Fibroblast of lung (primary cell): ENCODE data around the gene ADARB1.

Source experiments
- EZH2 ChIP-seq: IDR thresholded peaks from 2 replicates; pipeline ENCODE4 v1.5.1; 2012; ENCODE audit warnings: low read length, control low read depth, mild to moderate bottlenecking; ENCODE audit errors: missing control alignments
- TF ChIP-seq, protein P1 (sequence below), 2 donors: IDR thresholded peaks in 1 of 2; conservative IDR thresholded peaks in 1 of 2; 1 replicate in 1 of 2; 2 replicates in 1 of 2; pipeline ENCODE4 v1.5.1; 2011 to 2012; ENCODE audit warnings: low read length in 2 of 2, control low read depth in 1 of 2, inconsistent platforms in 1 of 2, low read depth in 1 of 2, mild to moderate bottlenecking in 1 of 2

GRCh38 chr21:45176141-45176540 is 101.8 kb downstream of the ADARB1 start:
- TF ChIP-seq, protein P1, sequence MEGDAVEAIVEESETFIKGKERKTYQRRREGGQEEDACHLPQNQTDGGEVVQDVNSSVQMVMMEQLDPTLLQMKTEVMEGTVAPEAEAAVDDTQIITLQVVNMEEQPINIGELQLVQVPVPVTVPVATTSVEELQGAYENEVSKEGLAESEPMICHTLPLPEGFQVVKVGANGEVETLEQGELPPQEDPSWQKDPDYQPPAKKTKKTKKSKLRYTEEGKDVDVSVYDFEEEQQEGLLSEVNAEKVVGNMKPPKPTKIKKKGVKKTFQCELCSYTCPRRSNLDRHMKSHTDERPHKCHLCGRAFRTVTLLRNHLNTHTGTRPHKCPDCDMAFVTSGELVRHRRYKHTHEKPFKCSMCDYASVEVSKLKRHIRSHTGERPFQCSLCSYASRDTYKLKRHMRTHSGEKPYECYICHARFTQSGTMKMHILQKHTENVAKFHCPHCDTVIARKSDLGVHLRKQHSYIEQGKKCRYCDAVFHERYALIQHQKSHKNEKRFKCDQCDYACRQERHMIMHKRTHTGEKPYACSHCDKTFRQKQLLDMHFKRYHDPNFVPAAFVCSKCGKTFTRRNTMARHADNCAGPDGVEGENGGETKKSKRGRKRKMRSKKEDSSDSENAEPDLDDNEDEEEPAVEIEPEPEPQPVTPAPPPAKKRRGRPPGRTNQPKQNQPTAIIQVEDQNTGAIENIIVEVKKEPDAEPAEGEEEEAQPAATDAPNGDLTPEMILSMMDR (conservative IDR thresholded peaks at IDR 0.05 in 1 of 2, IDR thresholded peaks at IDR 0.05 in 1 of 2; ENCODE audit: low read depth in 1 of 2, low read length in 2 of 2) = no peak
- no peak for TF ChIP-seq EZH2
